ENCODE measurements around the gene TEAD4.

DNA sequence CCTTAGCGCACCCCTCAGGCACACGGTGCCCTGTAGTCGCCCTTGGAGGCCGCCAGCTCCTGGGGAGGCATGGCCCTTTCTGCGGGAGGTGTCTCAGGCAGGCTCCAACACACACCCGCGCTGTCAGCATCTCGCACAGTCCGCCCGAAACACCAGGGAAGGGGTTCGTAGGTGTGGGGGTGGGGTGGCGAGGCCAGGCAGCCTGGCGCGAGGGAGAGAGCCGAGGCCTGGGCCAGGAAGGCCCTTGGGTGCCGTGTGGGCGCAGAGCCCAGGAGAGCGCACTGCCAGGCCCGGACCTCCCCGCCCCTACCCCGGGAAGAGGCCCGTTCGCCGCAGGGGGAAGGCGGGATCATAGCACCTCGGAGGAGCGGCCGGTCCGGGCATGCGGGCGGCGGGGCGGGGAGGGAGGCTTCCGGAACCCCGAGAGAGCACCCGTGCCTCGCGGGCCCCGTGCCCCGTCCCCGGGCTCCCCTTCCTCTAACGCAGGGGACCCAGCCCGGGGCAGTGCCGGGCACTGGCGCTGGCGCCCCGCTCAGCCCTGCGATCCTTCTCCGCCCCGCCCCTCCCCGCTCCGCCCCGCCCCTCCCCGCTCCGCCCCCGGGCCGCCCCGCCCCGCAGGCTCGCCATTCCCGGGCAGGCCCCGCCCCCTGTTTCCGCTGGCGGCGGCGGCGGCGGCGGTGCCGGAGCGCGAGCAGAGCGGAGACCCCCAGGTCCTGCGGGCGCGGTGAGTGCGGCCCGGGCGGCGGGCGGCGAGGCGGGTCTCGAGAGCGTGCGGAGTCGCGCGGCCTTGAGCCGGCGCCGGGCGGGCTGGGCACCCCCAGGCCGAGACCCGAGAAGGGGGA is 117.8 kb downstream of the TEAD4 start, which contains the start of gene TSPAN9:
- no peak for TF ChIP-seq GATA2 (IDR thresholded peaks at IDR 0.05; ENCODE audit: low read depth, low read length)
- TF ChIP-seq GATA3 (IDR thresholded peaks at IDR 0.05; ENCODE audit: low read depth, low read length): no peak
